Fibroblast of skin of right biceps (primary cell): ENCODE results near the gene NGFR.
"Not testable (repeated sequence)": the region's sequence is repeated elsewhere in the genome, so short reads cannot be mapped to it uniquely, and the experiment has no call there.

Source experiments
- DNase-seq: peaks from one replicate; pipeline ENCODE4 v3.0.0-alpha.2; 2013

The NGFR gene

DNA sequence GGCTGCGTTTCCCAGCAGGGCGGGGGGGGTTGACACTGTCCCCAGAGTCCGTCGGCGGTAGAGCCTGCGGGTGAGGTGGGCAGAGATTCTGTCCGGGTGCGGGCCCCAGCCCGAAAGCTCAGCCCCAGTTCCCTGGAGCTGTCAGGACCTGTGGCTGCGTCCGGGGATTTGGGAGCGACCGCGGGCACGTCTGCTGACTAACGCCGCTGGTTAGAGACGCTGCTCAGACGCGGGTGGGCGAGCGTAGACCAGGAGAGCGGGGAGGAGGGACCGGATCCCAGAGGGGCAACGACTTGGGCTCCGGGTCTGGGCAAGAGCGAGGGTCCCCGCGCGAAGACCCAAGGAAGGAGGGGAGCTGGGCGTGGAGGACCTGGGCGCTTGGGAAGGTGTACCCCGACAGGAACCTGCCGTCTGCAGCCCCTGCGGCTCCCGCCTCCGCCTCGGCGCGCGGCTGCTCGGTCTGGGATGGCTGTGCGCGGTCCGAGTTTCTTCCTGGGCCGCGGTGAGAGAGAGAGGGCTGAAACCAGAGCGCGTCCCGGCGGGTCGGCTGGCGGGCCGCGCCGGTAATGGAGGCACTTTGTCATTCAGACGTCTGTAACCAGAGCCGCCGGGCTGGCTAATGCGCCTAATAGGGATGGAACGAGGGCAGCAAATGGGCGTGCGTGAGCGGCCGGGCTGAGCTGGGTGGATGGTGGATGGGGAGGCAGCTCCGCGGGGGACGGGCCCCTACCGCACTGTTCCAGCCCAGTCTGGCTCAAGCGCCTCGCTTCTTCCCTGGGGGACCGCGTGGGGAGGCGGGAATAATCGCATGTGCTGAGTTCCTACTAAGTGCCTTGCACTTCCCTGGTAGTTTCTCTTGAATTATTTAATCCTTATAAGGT lies 2.3 kb downstream of the NGFR start:
- DNase-seq, result peak; percentile 12

GRCh38 chr17:49498029-49498615 lies 3.0 kb downstream of the NGFR start:
- DNase-seq, result no peak

DNA sequence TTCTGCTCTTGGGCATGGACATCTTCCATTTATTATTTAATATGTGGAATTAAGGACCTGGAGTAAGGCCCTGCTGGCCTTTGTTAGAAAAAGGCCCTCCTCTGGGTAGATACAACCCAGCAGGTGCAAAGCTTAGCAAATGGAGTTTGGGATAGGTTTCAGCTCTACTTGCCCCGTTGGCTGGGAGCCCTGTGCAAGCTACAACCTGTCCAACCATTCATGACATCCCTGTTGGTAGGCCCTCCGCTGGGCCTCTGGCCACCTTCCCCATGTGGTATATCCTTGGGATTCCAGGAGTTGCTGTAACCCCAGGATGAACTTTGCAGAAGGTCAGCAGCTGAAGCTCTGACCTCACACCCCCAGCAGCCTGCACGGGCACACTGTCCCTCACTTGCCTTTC lies 6.4 kb downstream of the NGFR start:
- DNase-seq, result no peak

DNA sequence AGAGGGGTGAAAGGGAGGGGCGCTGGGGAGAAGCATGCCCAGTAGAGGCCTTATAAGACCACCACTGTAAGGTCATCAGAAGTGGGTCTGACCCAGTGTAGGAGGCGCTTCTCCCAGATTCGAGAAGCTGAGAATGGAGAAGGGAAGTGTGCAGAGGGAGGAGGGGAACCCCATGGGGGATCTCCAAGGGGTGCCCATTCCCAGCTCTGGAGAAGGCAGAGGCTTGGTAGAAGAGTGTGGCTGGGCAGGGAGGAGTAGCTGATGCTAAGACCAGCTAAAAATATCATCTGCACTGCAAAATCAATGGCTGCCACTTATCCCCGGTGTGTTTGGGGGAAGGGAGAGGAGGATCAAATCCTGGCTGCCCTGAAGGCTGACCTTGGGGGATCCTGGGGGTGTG lies 7.2 kb downstream of the NGFR start:
- DNase-seq, result no peak

- DNase-seq, result not testable (repeated sequence)
Measured at GRCh38 chr17:49502680-49503079, 7.6 kb downstream of the NGFR start.

- DNase-seq, result no peak
Measured at GRCh38 chr17:49504369-49504768, 9.3 kb downstream of the NGFR start.

GRCh38 chr17:49505854-49506253 lies 10.8 kb downstream of the NGFR start:
- no peak for DNase-seq

DNA sequence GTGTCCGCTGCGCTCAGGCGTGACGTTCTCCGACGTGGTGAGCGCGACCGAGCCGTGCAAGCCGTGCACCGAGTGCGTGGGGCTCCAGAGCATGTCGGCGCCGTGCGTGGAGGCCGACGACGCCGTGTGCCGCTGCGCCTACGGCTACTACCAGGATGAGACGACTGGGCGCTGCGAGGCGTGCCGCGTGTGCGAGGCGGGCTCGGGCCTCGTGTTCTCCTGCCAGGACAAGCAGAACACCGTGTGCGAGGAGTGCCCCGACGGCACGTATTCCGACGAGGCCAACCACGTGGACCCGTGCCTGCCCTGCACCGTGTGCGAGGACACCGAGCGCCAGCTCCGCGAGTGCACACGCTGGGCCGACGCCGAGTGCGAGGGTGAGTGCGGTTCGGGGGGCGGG lies 11.2 kb downstream of the NGFR start:
- no peak for DNase-seq

DNA sequence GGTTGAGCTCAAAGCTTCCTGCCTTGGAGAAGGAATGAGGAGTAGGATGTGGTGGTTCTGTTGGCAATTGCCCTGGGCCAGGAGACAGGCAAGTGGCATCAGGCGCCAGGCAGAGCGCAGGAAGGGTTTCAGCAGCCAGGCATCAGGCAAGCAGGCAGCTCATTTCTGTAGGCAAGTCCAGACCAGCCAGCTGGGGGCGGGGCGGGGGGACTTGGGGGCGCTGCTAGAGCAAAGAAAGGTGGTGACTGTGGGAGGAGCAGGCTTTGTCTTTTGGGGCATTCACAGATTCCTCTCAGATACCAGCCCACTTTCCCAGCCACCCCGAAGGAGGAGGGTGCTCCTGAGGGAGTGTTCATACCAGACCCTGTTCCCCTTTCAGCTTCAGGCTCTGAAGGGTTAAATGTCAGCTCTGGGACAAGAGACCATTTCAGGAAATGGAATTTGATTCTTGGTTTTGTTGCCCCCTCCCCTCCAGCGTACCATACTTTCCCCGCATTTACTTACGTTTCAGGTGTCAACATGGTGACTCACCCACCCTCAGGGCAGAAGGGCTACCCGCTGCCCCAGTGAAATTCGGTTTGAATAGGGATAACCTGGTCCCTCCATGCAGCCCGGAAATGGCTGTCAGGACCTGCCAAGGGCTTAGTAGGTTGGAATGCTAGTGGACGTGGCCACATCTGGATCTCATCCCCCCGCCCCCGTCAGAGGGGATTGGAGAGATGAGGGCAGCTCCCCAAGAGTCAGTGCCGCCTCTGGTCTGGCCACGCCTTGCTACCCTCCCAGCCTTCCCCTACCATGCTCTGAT lies 13.2 kb downstream of the NGFR start:
- peak; percentile 18 for DNase-seq

- no peak for DNase-seq
Measured at GRCh38 chr17:49508866-49509587, 13.9 kb downstream of the NGFR start.

DNA sequence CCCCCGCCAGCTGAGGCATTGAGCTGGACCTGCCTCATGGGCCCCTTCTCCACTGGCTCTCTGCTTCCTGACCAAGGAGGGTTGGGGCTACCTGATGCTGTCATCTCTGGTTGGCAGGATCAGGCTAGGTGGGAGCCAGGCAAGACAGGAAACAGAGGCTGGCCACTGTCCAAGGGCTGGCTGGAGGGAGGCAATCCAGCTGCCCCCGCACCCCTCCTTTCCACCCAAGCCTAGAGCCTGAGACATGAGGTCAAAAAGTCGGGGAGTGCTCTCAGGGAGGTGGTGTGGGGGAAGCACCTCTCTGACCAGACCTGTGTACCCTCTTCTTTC lies 14.5 kb downstream of the NGFR start:
- DNase-seq, result no peak

DNA sequence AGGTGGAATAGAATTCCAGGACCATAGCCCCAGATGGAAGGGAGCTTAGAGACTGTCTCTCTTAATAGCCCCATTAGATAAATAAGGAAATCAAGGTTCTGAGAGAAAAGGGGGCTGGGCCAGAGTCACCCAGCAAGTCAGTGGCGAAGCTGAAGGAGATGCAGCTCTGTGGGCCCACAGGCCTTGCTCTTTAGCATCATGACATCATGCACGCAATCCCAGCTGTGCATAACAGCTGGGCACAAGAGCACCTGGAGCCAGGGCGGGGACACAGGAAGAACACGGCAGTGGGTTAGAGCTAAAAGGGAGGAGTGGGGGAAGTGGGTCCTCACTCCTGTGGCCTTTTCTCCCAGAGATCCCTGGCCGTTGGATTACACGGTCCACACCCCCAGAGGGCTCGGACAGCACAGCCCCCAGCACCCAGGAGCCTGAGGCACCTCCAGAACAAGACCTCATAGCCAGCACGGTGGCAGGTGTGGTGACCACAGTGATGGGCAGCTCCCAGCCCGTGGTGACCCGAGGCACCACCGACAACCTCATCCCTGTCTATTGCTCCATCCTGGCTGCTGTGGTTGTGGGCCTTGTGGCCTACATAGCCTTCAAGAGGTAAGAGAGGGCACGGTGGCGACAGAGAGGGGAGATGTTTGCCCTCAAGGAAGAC lies 15.1 kb downstream of the NGFR start:
- DNase-seq, result no peak

GRCh38 chr17:49510720-49511110 lies 15.6 kb downstream of the NGFR start:
- DNase-seq, result no peak

DNA sequence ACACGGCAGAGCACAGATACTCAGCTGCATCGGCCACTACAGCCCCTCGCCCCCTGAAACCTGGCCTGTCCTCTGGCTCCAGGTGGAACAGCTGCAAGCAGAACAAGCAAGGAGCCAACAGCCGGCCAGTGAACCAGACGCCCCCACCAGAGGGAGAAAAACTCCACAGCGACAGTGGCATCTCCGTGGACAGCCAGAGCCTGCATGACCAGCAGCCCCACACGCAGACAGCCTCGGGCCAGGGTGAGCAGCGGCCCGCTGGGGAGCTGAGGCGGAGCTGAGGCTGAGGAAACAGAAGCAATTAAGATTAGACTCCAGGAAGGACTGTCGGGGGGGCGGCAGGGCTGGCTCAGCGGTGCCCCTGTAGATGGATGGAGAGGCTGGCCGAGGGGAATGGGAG lies 16.7 kb downstream of the NGFR start:
- no peak for DNase-seq

- DNase-seq, result no peak
Measured at GRCh38 chr17:49512296-49513043, 17.4 kb downstream of the NGFR start.

GRCh38 chr17:49513044-49513395 lies 17.9 kb downstream of the NGFR start:
- no peak for DNase-seq

- DNase-seq, result no peak
Measured at GRCh38 chr17:49513641-49514040, 18.5 kb downstream of the NGFR start.

GRCh38 chr17:49514071-49514721 lies 19.1 kb downstream of the NGFR start:
- DNase-seq, result peak; percentile 16

- DNase-seq, result peak; percentile 75
Measured at GRCh38 chr17:49515196-49515770, 20.2 kb downstream of the NGFR start.

DNA sequence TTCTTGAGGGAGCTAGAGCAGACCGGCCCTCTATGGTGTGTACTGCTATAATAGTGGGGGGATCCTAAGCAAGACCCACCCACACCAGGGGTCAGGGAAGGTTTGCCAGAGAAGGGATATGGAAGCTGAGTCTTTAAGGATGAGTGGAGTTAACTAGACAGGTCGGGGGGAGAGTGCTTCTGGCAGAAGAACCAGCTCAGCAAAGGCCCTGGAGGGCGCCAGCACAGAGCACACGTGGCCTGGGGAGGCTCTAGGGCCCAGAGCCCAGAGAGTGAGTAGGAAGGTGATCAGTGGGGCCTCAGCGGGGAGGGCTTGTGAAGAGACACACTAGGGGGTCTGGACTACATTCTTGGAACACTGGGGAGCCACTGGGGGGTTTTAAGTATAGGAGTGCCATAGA lies 21.1 kb downstream of the NGFR start:
- no peak for DNase-seq
